C4-2B (cell line): Measurements from ENCODE around the gene DEPDC1.

ENCODE experiments used
- ZFX ChIP-seq: fragments of 450-650 bp; IDR thresholded peaks from 2 replicates; pipeline ENCODE4 v1.6.1; 2017
- TF ChIP-seq, protein P1 (sequence below): fragments of 450-650 bp; conservative IDR thresholded peaks from 2 replicates; pipeline ENCODE4 v1.5.1; 2017; ENCODE audit warnings: mild to moderate bottlenecking

DNA sequence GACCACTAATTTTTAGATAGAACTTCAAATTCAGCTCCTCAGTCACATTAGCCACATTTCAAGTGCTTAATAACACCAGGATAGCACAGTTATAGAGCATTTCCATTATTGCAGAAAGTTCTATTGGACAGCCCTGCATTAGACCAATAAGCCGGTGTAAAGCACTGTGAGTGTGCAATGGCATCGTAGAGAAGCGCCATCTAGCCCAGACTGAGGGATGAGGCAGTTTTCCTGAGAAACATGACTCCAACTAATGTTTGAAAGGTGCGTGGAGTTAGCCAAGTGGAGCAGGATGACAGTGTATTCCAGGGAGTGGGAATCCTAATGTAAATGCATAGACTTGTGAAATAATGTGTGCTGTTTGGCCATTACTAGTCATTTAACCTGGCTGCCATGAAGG lies 54.9 kb downstream of the DEPDC1 start:
- TF ChIP-seq, protein P1, sequence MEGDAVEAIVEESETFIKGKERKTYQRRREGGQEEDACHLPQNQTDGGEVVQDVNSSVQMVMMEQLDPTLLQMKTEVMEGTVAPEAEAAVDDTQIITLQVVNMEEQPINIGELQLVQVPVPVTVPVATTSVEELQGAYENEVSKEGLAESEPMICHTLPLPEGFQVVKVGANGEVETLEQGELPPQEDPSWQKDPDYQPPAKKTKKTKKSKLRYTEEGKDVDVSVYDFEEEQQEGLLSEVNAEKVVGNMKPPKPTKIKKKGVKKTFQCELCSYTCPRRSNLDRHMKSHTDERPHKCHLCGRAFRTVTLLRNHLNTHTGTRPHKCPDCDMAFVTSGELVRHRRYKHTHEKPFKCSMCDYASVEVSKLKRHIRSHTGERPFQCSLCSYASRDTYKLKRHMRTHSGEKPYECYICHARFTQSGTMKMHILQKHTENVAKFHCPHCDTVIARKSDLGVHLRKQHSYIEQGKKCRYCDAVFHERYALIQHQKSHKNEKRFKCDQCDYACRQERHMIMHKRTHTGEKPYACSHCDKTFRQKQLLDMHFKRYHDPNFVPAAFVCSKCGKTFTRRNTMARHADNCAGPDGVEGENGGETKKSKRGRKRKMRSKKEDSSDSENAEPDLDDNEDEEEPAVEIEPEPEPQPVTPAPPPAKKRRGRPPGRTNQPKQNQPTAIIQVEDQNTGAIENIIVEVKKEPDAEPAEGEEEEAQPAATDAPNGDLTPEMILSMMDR = no peak; the same call in none of the 2 replicates
- TF ChIP-seq ZFX = no peak
